H1 (cell line): Measurements from ENCODE around the gene HDAC7. TPM values are rescaled to one million over a fixed set of nuclear protein-coding genes. Genes with fewer than 3 reads are reported as not detected.
A peak's percentile ranks its signal among the peaks of the same experiment; 100 is the strongest.

ENCODE experiments used
- CTCF ChIA-PET: fragments of 300-600 bp; sonication (Branson Sonifier 250); formaldehyde crosslinking; loops from one replicate; lab custom pipeline; 2021; ENCODE audit not compliant: partially characterized antibody; lab: Charles Lee
- POLR2A ChIA-PET: fragments of 300-600 bp; sonication (Branson Sonifier 250); formaldehyde crosslinking; loops from one replicate; lab custom pipeline; 2021; ENCODE audit warnings: inconsistent platforms; ENCODE audit not compliant: partially characterized antibody; lab: Charles Lee
- DNase-seq, 2 experiments: peaks; one replicate each; pipeline versions ENCODE4 v3.0.0 to v3.0.0-alpha.2; 2010 to 2022; ENCODE audit warnings: low spot score in 2 of 2, low read depth in 1 of 2, mixed read lengths in 1 of 2
- FAIRE-seq: peaks from 2 replicates; lab custom pipeline; 2011; peaks lifted over from hg19 to GRCh38; lab: Jason Lieb, UNC
- H2AFZ ChIP-seq: 2 replicates; pipeline ENCODE4 v1.8.1; 2012; ENCODE audit warnings: low read length, inconsistent platforms
- H2AK5ac ChIP-seq: 2 replicates; pipeline ENCODE4 v1.6.1; 2013; ENCODE audit warnings: low read depth, low read length
- H2BK120ac ChIP-seq: replicated peaks from 2 replicates; pipeline ENCODE3; 2013; ENCODE audit warnings: low read depth, low read length, inconsistent platforms
- H2BK12ac ChIP-seq: 2 replicates; pipeline ENCODE4 v1.6.1; 2013; ENCODE audit warnings: low read depth, low read length
- H2BK15ac ChIP-seq: 2 replicates; pipeline ENCODE4 v1.6.1; 2013; ENCODE audit warnings: low read length
- H2BK20ac ChIP-seq: 2 replicates; pipeline ENCODE4 v1.6.1; 2013; ENCODE audit warnings: low read length
- H2BK5ac ChIP-seq: 2 replicates; pipeline ENCODE4 v1.6.1; 2013; ENCODE audit warnings: low read depth, low read length
- H3K14ac ChIP-seq: 2 replicates; pipeline ENCODE4 v1.6.1; 2013; ENCODE audit warnings: inconsistent platforms; ENCODE audit not compliant: insufficient read length
- H3K18ac ChIP-seq: 2 replicates; pipeline ENCODE4 v1.6.1; 2013; ENCODE audit warnings: low read length; ENCODE audit errors: extremely low read depth
- H3K23ac ChIP-seq: 2 replicates; pipeline ENCODE4 v1.6.1; 2013; ENCODE audit warnings: inconsistent platforms; ENCODE audit not compliant: insufficient read length
- H3K23me2 ChIP-seq: 2 replicates; pipeline ENCODE4 v1.6.1; 2013; ENCODE audit warnings: low read depth, low read length
- H3K27ac ChIP-seq: 2 replicates; pipeline ENCODE4 v1.6.1; 2011; ENCODE audit warnings: low read depth, low read length, inconsistent platforms
- H3K27me3 ChIP-seq, 4 experiments: replicated peaks in 1 of 4; 1 replicate in 1 of 4; 2 replicates in 3 of 4; pipeline versions ENCODE4 v1.6.1 to v1.8.1; 2011 to 2013; ENCODE audit warnings: low read length in 3 of 4, mild to moderate bottlenecking in 3 of 4, inconsistent platforms in 2 of 4, mixed read lengths in 2 of 4, moderate library complexity in 1 of 4; ENCODE audit not compliant: control insufficient read depth in 3 of 4, insufficient read depth in 3 of 4; ENCODE audit errors: extremely low read depth in 1 of 4
- H3K36me3 ChIP-seq, 4 experiments: 2 replicates each; pipeline versions ENCODE4 v1.6.1 to v1.8.1; 2011 to 2013; ENCODE audit warnings: mild to moderate bottlenecking in 4 of 4, low read length in 3 of 4, moderate library complexity in 2 of 4, control low read depth in 1 of 4, inconsistent platforms in 1 of 4; ENCODE audit not compliant: insufficient read depth in 4 of 4, control insufficient read depth in 2 of 4
- H3K4ac ChIP-seq: replicated peaks from 2 replicates; pipeline ENCODE3; 2013; ENCODE audit warnings: low read length, low read depth, mixed read lengths, inconsistent platforms; ENCODE audit not compliant: insufficient read length
- H3K4me1 ChIP-seq, 4 experiments: replicated peaks in 1 of 4; 1 replicate in 1 of 4; 2 replicates in 3 of 4; pipeline versions ENCODE4 v1.6.1 to v1.8.1; 2011 to 2013; ENCODE audit warnings: low read length in 3 of 4, inconsistent platforms in 2 of 4, mixed read lengths in 1 of 4; ENCODE audit not compliant: insufficient read depth in 4 of 4, control insufficient read depth in 3 of 4
- H3K4me2 ChIP-seq, 2 experiments: 2 replicates each; pipeline versions ENCODE4 v1.6.1 to v1.8.1; 2011 to 2013; ENCODE audit warnings: low read depth in 2 of 2, low read length in 2 of 2, control low read depth in 1 of 2, inconsistent platforms in 1 of 2, mild to moderate bottlenecking in 1 of 2; ENCODE audit not compliant: insufficient read depth in 1 of 2
- H3K4me3 ChIP-seq, 4 experiments: fragments of 200-600, 300-600 bp in 1 of 4; sonication (generic), shearing (Covaris generic), sonication (Bioruptor Twin) in 1 of 4; 2 replicates each; pipeline versions ENCODE4 v1.5.1 to v1.8.1; 2011 to 2016; ENCODE audit warnings: low read length in 4 of 4, low read depth in 3 of 4, control low read depth in 2 of 4, inconsistent platforms in 2 of 4, mild to moderate bottlenecking in 2 of 4, mixed read lengths in 1 of 4, moderate library complexity in 1 of 4; ENCODE audit not compliant: insufficient read depth in 2 of 4; ENCODE audit errors: extremely low read depth in 1 of 4
- H3K56ac ChIP-seq: replicated peaks from 2 replicates; pipeline ENCODE3; 2013; ENCODE audit warnings: low read depth, mild to moderate bottlenecking, mixed read lengths, low read length, inconsistent platforms; ENCODE audit not compliant: insufficient read length
- H3K79me1 ChIP-seq: 2 replicates; pipeline ENCODE4 v1.6.1; 2013; ENCODE audit warnings: low read depth, low read length, control low read depth
- H3K79me2 ChIP-seq, 2 experiments: 2 replicates each; pipeline versions ENCODE4 v1.6.1 to v1.8.1; 2012 to 2013; ENCODE audit warnings: low read length in 2 of 2, mild to moderate bottlenecking in 2 of 2, inconsistent platforms in 1 of 2; ENCODE audit not compliant: insufficient read depth in 2 of 2, control insufficient read depth in 1 of 2
- H3K9ac ChIP-seq, 4 experiments: replicated peaks in 1 of 4; 1 replicate in 1 of 4; 2 replicates in 3 of 4; pipeline versions ENCODE4 v1.6.1 to v1.8.1; 2011 to 2013; ENCODE audit warnings: low read depth in 3 of 4, low read length in 3 of 4, control low read depth in 2 of 4, mild to moderate bottlenecking in 2 of 4, moderate library complexity in 2 of 4, inconsistent platforms in 1 of 4; ENCODE audit errors: extremely low read depth in 1 of 4
- H3K9me3 ChIP-seq, 2 experiments: 2 replicates each; pipeline versions ENCODE4 v1.6.1 to v1.8.1; 2012 to 2013; ENCODE audit warnings: mild to moderate bottlenecking in 2 of 2, moderate library complexity in 2 of 2, control low read depth in 1 of 2, inconsistent platforms in 1 of 2, low read depth in 1 of 2, low read length in 1 of 2, mixed read lengths in 1 of 2; ENCODE audit not compliant: insufficient read depth in 2 of 2
- H4K20me1 ChIP-seq, 2 experiments: replicated peaks in 1 of 2; 2 replicates each; pipeline versions ENCODE3 to v1.8.1; 2011 to 2013; ENCODE audit warnings: inconsistent platforms in 2 of 2, low read length in 2 of 2, mild to moderate bottlenecking in 1 of 2; ENCODE audit not compliant: insufficient read depth in 2 of 2, control insufficient read depth in 1 of 2
- H4K5ac ChIP-seq: 2 replicates; pipeline ENCODE4 v1.6.1; 2013; ENCODE audit warnings: low read length, low read depth, mixed read lengths, inconsistent platforms; ENCODE audit not compliant: insufficient read length
- H4K8ac ChIP-seq: 2 replicates; pipeline ENCODE4 v1.8.0; 2013; ENCODE audit warnings: mild to moderate bottlenecking, moderate library complexity, low read length, inconsistent platforms; ENCODE audit not compliant: insufficient read depth; ENCODE audit errors: extremely low read depth
- H4K91ac ChIP-seq: replicated peaks from 2 replicates; pipeline ENCODE3; 2013; ENCODE audit warnings: low read length, mixed read lengths, inconsistent platforms; ENCODE audit not compliant: insufficient read length
- CBX5 ChIP-seq: fragments of 300-800, 300-1000 bp; sonication (generic); IDR thresholded peaks from 2 replicates; pipeline ENCODE4 v1.7.1; 2016; ENCODE audit warnings: antibody characterized with exemption, low read length, low read depth
- CHD2 ChIP-seq: IDR thresholded peaks from 2 replicates; pipeline ENCODE4 v1.6.1; 2012; ENCODE audit warnings: low read length, improper control_type of control experiment
- GABPA ChIP-seq: IDR thresholded peaks from 2 replicates; pipeline ENCODE4 v1.6.1; 2011; ENCODE audit warnings: mild to moderate bottlenecking, low read length, moderate library complexity, borderline replicate concordance; ENCODE audit not compliant: insufficient read depth
- JUN ChIP-seq: IDR thresholded peaks from 2 replicates; pipeline ENCODE4 v1.6.1; 2011; ENCODE audit warnings: low read depth, mild to moderate bottlenecking, improper control_type of control experiment, low read length
- KDM4A ChIP-seq: IDR thresholded peaks from one replicate; pipeline ENCODE4 v1.7.1; 2012; ENCODE audit warnings: low read depth, mild to moderate bottlenecking, moderate library complexity, low read length, inconsistent platforms; ENCODE audit not compliant: severe bottlenecking
- MAX ChIP-seq: IDR thresholded peaks from 2 replicates; pipeline ENCODE4 v1.6.1; 2012; ENCODE audit warnings: inconsistent platforms
- RAD21 ChIP-seq, 2 experiments: IDR thresholded peaks in 1 of 2; conservative IDR thresholded peaks in 1 of 2; 2 replicates each; pipeline ENCODE4 v1.6.1; 2011; ENCODE audit warnings: low read depth in 2 of 2, low read length in 2 of 2, improper control_type of control experiment in 1 of 2, inconsistent platforms in 1 of 2, mild to moderate bottlenecking in 1 of 2, moderate library complexity in 1 of 2
- RFX5 ChIP-seq: IDR thresholded peaks from 2 replicates; pipeline ENCODE4 v1.6.1; 2011; ENCODE audit warnings: low read depth, low read length, improper control_type of control experiment, borderline replicate concordance
- SIRT6 ChIP-seq: IDR thresholded peaks from one replicate; pipeline ENCODE4 v1.7.1; 2012; ENCODE audit warnings: low read length, inconsistent platforms
- SP2 ChIP-seq: IDR thresholded peaks from 2 replicates; pipeline ENCODE4 v1.6.1; 2012; ENCODE audit warnings: mild to moderate bottlenecking, low read length, inconsistent platforms
- TAF1 ChIP-seq: IDR thresholded peaks from 2 replicates; pipeline ENCODE4 v1.6.1; 2011; ENCODE audit warnings: mild to moderate bottlenecking, low read depth, low read length
- WGBS, 2 experiments: shearing (Covaris generic) in 1 of 2; methylation state at CpG; one replicate each; pipeline versions ENCODE4 v1.1.6 to v1.1.7; 2013 to 2015; ENCODE audit warnings: low lambda C conversion rate in 2 of 2, mixed read lengths in 2 of 2, inconsistent platforms in 1 of 2, low coverage in 1 of 2, missing lambda C conversion rate in 1 of 2; ENCODE audit not compliant: insufficient replicate concordance in 2 of 2, insufficient coverage in 1 of 2, insufficient read length in 1 of 2; ENCODE audit errors: extremely low coverage in 1 of 2, missing lambda C conversion rate in 1 of 2; 5-methylcytosine and 5-hydroxymethylcytosine counted together
- polyA plus RNA-seq, 7 experiments: library from polyadenylated mRNA; depleted of rRNA in 3 of 7; stranded (reverse) in 5 of 7; unstranded in 2 of 7; fragments of >200 nt in 5 of 7; fragments of 200-250 nt in 2 of 7; gene quantifications; 1 replicate in 5 of 7; 2 replicates in 1 of 7; 4 replicates in 1 of 7; pipeline versions ENCODE4 v1.2.1 to v1.2.3, GENCODE V29; 2011 to 2013; ENCODE audit warnings: missing spikeins in 2 of 7, mixed read lengths in 2 of 7
- total RNA-seq: library from RNA; stranded (reverse); fragmentation: NEBNext Ultra II Directional; extraction: Animal tissue kit (Norgen Biotek cat#: 25700); gene quantifications from 2 replicates; pipeline ENCODE4 v1.2.1, GENCODE V29; 2021

Gene HDAC7
- total and polyA plus RNA-seq, 2 of the 8 experiments (the other 6 are each of a cell fraction or from before 2014, with no cell fraction given) = 25.5 to 84.9 TPM

GRCh38 chr12:47820631-47821345 is 1.1 kb upstream of the HDAC7 start:
- CTCF ChIA-PET = interaction anchor here (0.7 to 58.8 kb wide), 9 partner anchors 11 to 197 kb away, joined by 3 to 2001 read pairs (median 5); partner anchors contain the start of gene RAPGEF3
- H4K5ac ChIP-seq = peak overlapping the region; percentile 41
- no peaks in the 10 kb centered on the region for H3K9me3 ChIP-seq
- peaks cover 0 to 37% of the 10 kb centered on the region in 2 experiments; a peak in 2 of 4 replicates for H3K79me2 ChIP-seq
- no peaks in the 10 kb centered on the region for H3K36me3 ChIP-seq
- H2BK20ac ChIP-seq = peak overlapping the region; percentile 29
- H3K4ac ChIP-seq = peak overlapping the region; percentile 93
- no peak for DNase-seq
- peak overlapping the region; percentile 41 for H2BK120ac ChIP-seq
- H3K56ac ChIP-seq = peak overlapping the region; percentile 79
- H4K20me1 ChIP-seq = peaks cover 2 to 9% of the 10 kb centered on the region in 2 experiments
- no peak overlapping the region for H3K14ac ChIP-seq
- peak overlapping the region; percentile 100 for H2BK5ac ChIP-seq
- no peak overlapping the region; the same call in 1 of the 2 replicates for H2AFZ ChIP-seq
- POLR2A ChIA-PET = interaction anchor here (0.8 to 29.3 kb wide), 11 partner anchors 9 to 88 kb away, joined by 3 to 480 read pairs (median 6); no protein-coding TSS in a partner anchor
- peaks cover 9% of the 10 kb centered on the region for H3K23me2 ChIP-seq
- H3K9ac ChIP-seq = peak overlapping the region in 3 of 4 experiments; percentile 88 to 91 (median 91); a peak in 5 of 7 replicates
- peak overlapping the region; percentile 99 for H2BK12ac ChIP-seq
- H3K4me3 ChIP-seq = peak overlapping the region; percentile 65 to 79 (median 66); a peak in 6 of 8 replicates
- no peak for FAIRE-seq
- H2BK15ac ChIP-seq = peak overlapping the region; percentile 96; the same call in 1 of the 2 replicates
- H3K79me1 ChIP-seq = peaks cover 8% of the 10 kb centered on the region
- peak overlapping the region; percentile 93; the same call in 1 of the 2 replicates for H3K27ac ChIP-seq
- peak overlapping the region; percentile 97 for H3K18ac ChIP-seq
- peak overlapping the region; percentile 76; the same call in 1 of the 2 replicates for H4K8ac ChIP-seq
- peak overlapping the region; percentile 94 to 99 for H3K4me2 ChIP-seq
- peak overlapping the region; percentile 93; the same call in 1 of the 2 replicates for H2AK5ac ChIP-seq
- peak overlapping the region; percentile 98 for H4K91ac ChIP-seq
- no peaks in the 10 kb centered on the region; a peak in 2 of 7 replicates for H3K27me3 ChIP-seq
- H3K23ac ChIP-seq = no peak overlapping the region
- WGBS, 2 experiments = 26% methylated on average over 17 of the region's 17 CpGs; no CpG with 5 or more reads in 1 of the 2 experiments
- peaks cover 5 to 45% (median 36%) of the 10 kb centered on the region in 4 experiments for H3K4me1 ChIP-seq
- TF ChIP-seq KDM4A (peak; percentile 2), MAX (no peak), RFX5 (no peak), TAF1 (peak; percentile 65; the same call in 1 of the 2 replicates), CBX5 (no peak), SIRT6 (no peak), SP2 (no peak), RAD21 (IDR thresholded peaks at IDR 0.05 in 1 of 2, conservative IDR thresholded peaks at IDR 0.05 in 1 of 2; ENCODE audit: low read depth in 2 of 2, low read length in 2 of 2) (no peak), GABPA (no peak), CHD2 (no peak), JUN (peak; percentile 80; the same call in 1 of the 2 replicates)
